ENCODE measurements around the gene MMAB.

Gene MMAB

DNA sequence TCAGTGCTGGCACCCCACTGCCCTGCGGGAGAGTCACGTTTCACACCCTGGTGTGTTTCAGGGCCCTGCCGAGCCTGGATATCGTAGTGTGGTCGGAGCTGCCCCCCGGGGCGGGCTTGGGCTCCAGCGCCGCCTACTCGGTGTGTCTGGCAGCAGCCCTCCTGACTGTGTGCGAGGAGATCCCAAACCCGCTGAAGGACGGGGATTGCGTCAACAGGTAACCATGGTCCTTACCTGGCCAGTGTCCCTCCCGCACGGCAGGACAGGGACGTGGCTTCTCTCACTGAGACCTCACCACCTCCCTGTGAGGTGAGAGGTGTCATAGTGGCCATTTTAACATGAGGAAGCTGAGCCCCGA, 8.0 kb upstream of the MMAB start:
- TF ChIP-seq, protein P1, sequence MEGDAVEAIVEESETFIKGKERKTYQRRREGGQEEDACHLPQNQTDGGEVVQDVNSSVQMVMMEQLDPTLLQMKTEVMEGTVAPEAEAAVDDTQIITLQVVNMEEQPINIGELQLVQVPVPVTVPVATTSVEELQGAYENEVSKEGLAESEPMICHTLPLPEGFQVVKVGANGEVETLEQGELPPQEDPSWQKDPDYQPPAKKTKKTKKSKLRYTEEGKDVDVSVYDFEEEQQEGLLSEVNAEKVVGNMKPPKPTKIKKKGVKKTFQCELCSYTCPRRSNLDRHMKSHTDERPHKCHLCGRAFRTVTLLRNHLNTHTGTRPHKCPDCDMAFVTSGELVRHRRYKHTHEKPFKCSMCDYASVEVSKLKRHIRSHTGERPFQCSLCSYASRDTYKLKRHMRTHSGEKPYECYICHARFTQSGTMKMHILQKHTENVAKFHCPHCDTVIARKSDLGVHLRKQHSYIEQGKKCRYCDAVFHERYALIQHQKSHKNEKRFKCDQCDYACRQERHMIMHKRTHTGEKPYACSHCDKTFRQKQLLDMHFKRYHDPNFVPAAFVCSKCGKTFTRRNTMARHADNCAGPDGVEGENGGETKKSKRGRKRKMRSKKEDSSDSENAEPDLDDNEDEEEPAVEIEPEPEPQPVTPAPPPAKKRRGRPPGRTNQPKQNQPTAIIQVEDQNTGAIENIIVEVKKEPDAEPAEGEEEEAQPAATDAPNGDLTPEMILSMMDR (IDR thresholded peaks at IDR 0.05; ENCODE audit: low read depth, low read length, missing control alignments) = no peak
- Histone ChIP-seq H3K4me3 (ENCODE audit: low read depth, low read length) (no peak overlapping the region), H3K27me3 (replicated peaks) (no peaks in the 10 kb centered on the region), H3K27ac (no peak overlapping the region), H3K36me3 (replicated peaks) (peaks cover 38% of the 10 kb centered on the region)
- DNase-seq = no peak
- in situ Hi-C loops (cut with HindIII; ENCODE audit: low pct_ligation_motif_present, low sequenced_read_pairs) = no loop called here

DNA sequence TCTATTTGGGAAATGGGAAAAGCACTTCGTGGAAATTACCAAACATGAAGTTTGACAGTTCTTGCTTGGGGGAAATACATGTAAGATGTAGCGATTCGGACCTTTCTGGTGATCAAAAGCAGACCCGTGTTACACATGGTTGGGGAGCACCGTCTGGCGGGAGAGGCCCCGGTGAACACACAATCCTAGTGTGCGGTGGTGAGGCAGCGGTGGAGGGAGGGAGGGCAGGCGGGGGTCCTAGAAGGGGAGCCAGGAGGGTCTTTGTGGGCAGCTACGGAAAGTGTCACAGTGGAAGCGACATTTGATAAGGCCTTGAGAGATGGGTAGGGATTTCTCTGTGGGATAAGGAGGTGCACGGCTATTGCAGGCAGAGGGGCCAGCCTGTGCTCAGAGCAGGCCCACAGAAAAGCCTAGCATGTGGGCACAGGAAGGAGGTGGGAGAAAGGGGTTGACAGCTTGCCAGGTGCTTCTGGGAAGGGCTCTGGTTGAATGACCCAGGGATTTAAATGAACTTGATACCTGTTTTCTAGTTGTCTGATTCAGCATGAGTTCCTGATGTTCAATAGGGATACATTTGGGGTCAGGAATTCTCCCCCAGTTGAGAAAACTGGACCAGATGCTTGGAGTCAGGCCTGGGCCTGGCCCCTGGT, 7.5 kb upstream of the MMAB start:
- DNase-seq = no peak
- Histone ChIP-seq H3K27ac (no peak overlapping the region), H3K27me3 (replicated peaks) (no peaks in the 10 kb centered on the region), H3K4me3 (ENCODE audit: low read depth, low read length) (no peak overlapping the region), H3K36me3 (replicated peaks) (peaks cover 41% of the 10 kb centered on the region)
- TF ChIP-seq, protein P1 (IDR thresholded peaks at IDR 0.05; ENCODE audit: low read depth, low read length, missing control alignments) = no peak
- in situ Hi-C loops (cut with HindIII; ENCODE audit: low pct_ligation_motif_present, low sequenced_read_pairs) = no loop called here

GRCh38 chr12:109580272-109580671, 7.0 kb upstream of the MMAB start:
- Histone ChIP-seq H3K36me3 (replicated peaks) (peaks cover 44% of the 10 kb centered on the region), H3K27ac (no peak overlapping the region), H3K27me3 (replicated peaks) (no peaks in the 10 kb centered on the region), H3K4me3 (ENCODE audit: low read depth, low read length) (no peak overlapping the region)
- no peak for DNase-seq
- in situ Hi-C loops (cut with HindIII; ENCODE audit: low pct_ligation_motif_present, low sequenced_read_pairs) = no loop called here
- TF ChIP-seq, protein P1 (IDR thresholded peaks at IDR 0.05; ENCODE audit: low read depth, low read length, missing control alignments) = no peak

DNA sequence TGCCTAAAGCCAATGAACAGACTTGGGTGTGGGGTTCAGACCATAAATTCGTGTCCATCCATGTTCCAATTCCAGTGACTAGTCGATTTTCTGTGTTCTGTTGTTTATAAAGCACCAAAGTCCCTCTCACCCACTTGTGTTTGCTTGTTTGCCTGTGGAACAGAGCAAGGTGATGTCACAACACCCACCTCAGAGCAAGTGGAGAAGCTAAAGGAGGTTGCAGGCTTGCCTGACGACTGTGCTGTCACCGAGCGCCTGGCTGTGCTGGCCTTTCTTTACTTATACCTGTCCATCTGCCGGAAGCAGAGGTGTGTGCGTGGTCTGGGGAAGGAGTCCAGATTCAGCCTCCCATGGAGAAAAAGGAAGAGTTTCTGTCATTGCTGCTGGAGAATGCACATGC, 6.3 kb upstream of the MMAB start:
- no peaks in the 10 kb centered on the region for H3K27me3 ChIP-seq (replicated peaks)
- no peak overlapping the region for H3K4me3 ChIP-seq (ENCODE audit: low read depth, low read length)
- H3K27ac ChIP-seq = no peak overlapping the region
- TF ChIP-seq, protein P1 (IDR thresholded peaks at IDR 0.05; ENCODE audit: low read depth, low read length, missing control alignments) = no peak
- no peak for DNase-seq
- in situ Hi-C loops (cut with HindIII; ENCODE audit: low pct_ligation_motif_present, low sequenced_read_pairs) = no loop called here
- peaks cover 44% of the 10 kb centered on the region for H3K36me3 ChIP-seq (replicated peaks)

DNA sequence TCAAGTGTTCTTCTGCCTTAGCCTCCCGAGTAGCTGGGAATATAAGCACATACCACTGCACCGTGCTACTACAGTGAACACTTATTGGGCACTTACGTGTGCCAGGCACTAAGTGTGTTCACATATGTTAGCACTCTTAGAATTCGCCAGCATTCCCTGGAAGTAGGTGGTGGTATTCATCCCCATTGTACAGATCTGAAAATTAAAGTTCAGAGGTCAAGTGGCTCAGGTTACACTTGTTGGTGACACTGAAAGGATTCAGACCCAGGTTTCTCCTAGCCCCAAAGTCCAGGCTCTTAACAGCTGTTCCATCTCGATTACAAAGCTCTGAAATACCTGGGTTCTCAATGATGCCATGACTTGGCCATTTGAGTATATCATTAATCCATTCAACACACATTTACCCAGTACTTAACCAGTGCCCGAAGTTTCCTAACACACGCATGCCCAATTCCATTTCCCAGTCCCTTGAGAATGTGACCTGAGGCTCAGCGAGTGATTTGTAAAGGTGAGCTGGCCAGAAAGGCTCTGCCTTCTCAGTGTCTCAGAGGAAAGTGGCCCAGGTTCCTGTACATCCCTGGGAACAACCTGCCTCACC, 5.1 kb upstream of the MMAB start:
- in situ Hi-C loops (cut with HindIII; ENCODE audit: low pct_ligation_motif_present, low sequenced_read_pairs) = no loop called here
- peaks cover 44% of the 10 kb centered on the region for H3K36me3 ChIP-seq (replicated peaks)
- no peak overlapping the region for H3K4me3 ChIP-seq (ENCODE audit: low read depth, low read length)
- H3K27ac ChIP-seq = no peak overlapping the region
- TF ChIP-seq, protein P1 (IDR thresholded peaks at IDR 0.05; ENCODE audit: low read depth, low read length, missing control alignments) = no peak
- no peak for DNase-seq
- H3K27me3 ChIP-seq (replicated peaks) = no peaks in the 10 kb centered on the region

GRCh38 chr12:109577311-109577710, 4.0 kb upstream of the MMAB start:
- Histone ChIP-seq H3K27ac (no peak overlapping the region), H3K36me3 (replicated peaks) (peaks cover 44% of the 10 kb centered on the region), H3K27me3 (replicated peaks) (no peaks in the 10 kb centered on the region), H3K4me3 (ENCODE audit: low read depth, low read length) (no peak overlapping the region)
- DNase-seq = no peak
- TF ChIP-seq, protein P1 (IDR thresholded peaks at IDR 0.05; ENCODE audit: low read depth, low read length, missing control alignments) = no peak
- in situ Hi-C loops (cut with HindIII; ENCODE audit: low pct_ligation_motif_present, low sequenced_read_pairs) = no loop called here

All from brain microvascular endothelial cell (primary cell).